Breast epithelium (tissue), 4 donors: Measurements from ENCODE around the gene TENM4. TPM values are rescaled to one million over a fixed set of nuclear protein-coding genes. Genes with fewer than 3 reads are reported as not detected.

Experiments used
- DNase-seq, 2 donors: peaks; one replicate each; pipeline ENCODE4 v3.0.0-alpha.2; 2019; ENCODE audit warnings: low spot score in 2 of 2
- H3K27ac ChIP-seq, 2 donors: fragments of 200-600 bp; sonication (generic) in 1 of 2; one replicate each; pipeline ENCODE4 v1.5.1; 2016 to 2019; ENCODE audit warnings: mild to moderate bottlenecking in 1 of 2
- H3K27me3 ChIP-seq, 2 donors: fragments of 200-600 bp; sonication (generic) in 1 of 2; one replicate each; pipeline versions ENCODE4 v1.5.1 to v1.6.0; 2017 to 2019; ENCODE audit warnings: control low read depth in 1 of 2, mild to moderate bottlenecking in 1 of 2
- H3K36me3 ChIP-seq: fragments of 200-600 bp; one replicate; pipeline ENCODE4 v1.5.1; 2019
- H3K4me1 ChIP-seq, 2 donors: fragments of 200-600 bp; sonication (generic); one replicate each; pipeline ENCODE4 v1.5.1; 2016 to 2019; ENCODE audit warnings: control low read depth in 1 of 2
- H3K4me3 ChIP-seq, 3 donors: fragments of 200-600 bp; sonication (generic); 1 replicate in 2 of 3; 2 replicates in 1 of 3; pipeline ENCODE4 v1.5.1; 2016 to 2019; ENCODE audit warnings: mild to moderate bottlenecking in 3 of 3, moderate library complexity in 2 of 3
- H3K9me3 ChIP-seq, 2 donors: fragments of 200-600 bp; sonication (generic) in 1 of 2; one replicate each; pipeline ENCODE4 v1.5.1; 2016 to 2019; ENCODE audit warnings: control low read depth in 1 of 2
- POLR2A ChIP-seq: fragments of 450-650 bp; IDR thresholded peaks from one replicate; pipeline ENCODE4 v1.6.1; 2016; ENCODE audit warnings: antibody characterized with exemption, mild to moderate bottlenecking, moderate library complexity
- POLR2AphosphoS5 ChIP-seq, 3 donors: sonication (generic); formaldehyde crosslinking; IDR thresholded peaks; one replicate each; pipeline ENCODE4 v1.6.1; 2017; ENCODE audit warnings: antibody characterized with exemption in 3 of 3
- intact Hi-C: fragments of 100-400 bp; cut with DNase I; formaldehyde crosslinking; loops from one replicate; pipeline ENCODE4 v1.15.1; 2023; ENCODE audit warnings: low total_unique reads
- total RNA-seq, 3 donors: library from RNA; depleted of rRNA; stranded (reverse); fragments of >200 nt; gene quantifications; one replicate each; pipeline ENCODE4 v1.1.0, GENCODE V29; 2016
- TF ChIP-seq, protein P1 (sequence below), 3 donors: fragments of 450-650 bp; IDR thresholded peaks; one replicate each; pipeline ENCODE4 v1.5.1; 2016 to 2017; ENCODE audit warnings: antibody characterized with exemption in 3 of 3, mild to moderate bottlenecking in 3 of 3, moderate library complexity in 3 of 3

The TENM4 gene
- total RNA-seq, 3 donors from 2014 or later = 0.29 to 7.9 (median 4.8) TPM

DNA sequence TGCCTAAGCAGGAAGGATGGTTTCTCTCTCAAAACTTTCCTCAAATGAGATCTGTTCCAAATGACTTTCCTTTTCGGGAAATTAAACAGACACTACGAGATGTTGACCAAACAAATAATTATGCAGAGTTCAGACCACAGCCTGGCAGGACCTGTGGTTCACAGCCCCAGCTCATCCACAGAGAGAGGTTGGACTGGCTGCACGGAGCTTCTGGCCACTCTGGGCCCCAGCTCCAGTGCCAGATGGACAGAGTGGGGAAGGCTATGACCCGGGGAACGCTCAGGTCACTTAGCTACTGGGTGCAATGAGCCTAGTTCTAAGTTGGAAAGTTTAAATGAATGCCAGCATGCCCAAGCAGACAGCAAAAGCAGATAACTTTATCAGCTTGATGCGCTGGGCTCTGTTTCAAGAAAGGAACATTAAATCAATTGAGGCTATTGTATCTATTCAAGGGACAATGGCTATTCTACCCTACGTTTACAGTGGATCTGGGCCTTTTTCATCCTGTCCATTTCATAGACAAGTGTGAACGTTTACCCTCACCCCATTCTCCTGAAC is 710.5 kb downstream of the TENM4 start:
- H3K36me3 ChIP-seq = no peaks in the 10 kb centered on the region
- no peaks in the 10 kb centered on the region for H3K27me3 ChIP-seq
- intact Hi-C loops = no loop called here
- no peaks in the 10 kb centered on the region for H3K4me1 ChIP-seq
- no peak for TF ChIP-seq POLR2AphosphoS5 (IDR thresholded peaks at IDR 0.05)
- TF ChIP-seq, protein P1, sequence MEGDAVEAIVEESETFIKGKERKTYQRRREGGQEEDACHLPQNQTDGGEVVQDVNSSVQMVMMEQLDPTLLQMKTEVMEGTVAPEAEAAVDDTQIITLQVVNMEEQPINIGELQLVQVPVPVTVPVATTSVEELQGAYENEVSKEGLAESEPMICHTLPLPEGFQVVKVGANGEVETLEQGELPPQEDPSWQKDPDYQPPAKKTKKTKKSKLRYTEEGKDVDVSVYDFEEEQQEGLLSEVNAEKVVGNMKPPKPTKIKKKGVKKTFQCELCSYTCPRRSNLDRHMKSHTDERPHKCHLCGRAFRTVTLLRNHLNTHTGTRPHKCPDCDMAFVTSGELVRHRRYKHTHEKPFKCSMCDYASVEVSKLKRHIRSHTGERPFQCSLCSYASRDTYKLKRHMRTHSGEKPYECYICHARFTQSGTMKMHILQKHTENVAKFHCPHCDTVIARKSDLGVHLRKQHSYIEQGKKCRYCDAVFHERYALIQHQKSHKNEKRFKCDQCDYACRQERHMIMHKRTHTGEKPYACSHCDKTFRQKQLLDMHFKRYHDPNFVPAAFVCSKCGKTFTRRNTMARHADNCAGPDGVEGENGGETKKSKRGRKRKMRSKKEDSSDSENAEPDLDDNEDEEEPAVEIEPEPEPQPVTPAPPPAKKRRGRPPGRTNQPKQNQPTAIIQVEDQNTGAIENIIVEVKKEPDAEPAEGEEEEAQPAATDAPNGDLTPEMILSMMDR (IDR thresholded peaks at IDR 0.05) = no peak
- TF ChIP-seq POLR2A = no peak
- H3K9me3 ChIP-seq = no peaks in the 10 kb centered on the region
- no peak overlapping the region for H3K4me3 ChIP-seq
- no peak for DNase-seq
- no peak overlapping the region for H3K27ac ChIP-seq

DNA sequence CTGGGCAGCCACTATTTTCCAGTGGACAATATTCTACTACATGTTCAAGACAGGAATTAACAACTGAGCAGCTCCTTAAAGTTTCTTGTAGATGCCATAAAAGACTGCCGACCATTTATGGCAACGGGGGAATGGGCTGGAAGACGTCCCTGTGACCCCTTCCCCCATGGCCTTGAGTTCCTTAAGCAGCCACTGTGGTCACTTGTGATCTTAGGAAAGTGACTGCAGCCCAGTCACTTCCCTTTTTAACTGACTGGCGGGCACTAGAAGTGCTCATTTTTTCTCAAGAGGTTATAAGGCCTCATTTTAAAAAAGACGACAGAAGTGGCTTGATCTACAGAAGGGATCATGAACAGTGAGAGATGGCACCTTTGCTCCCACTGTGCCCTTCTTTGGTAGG is 713.0 kb downstream of the TENM4 start:
- Histone ChIP-seq H3K36me3 (no peaks in the 10 kb centered on the region), H3K4me1 (no peaks in the 10 kb centered on the region), H3K4me3 (no peak overlapping the region), H3K9me3 (no peaks in the 10 kb centered on the region), H3K27ac (no peak overlapping the region), H3K27me3 (no peaks in the 10 kb centered on the region)
- TF ChIP-seq POLR2A = no peak
- TF ChIP-seq, protein P1 (IDR thresholded peaks at IDR 0.05) = no peak
- TF ChIP-seq POLR2AphosphoS5 (IDR thresholded peaks at IDR 0.05) = no peak
- intact Hi-C loops = no loop called here
- DNase-seq = no peak

DNA sequence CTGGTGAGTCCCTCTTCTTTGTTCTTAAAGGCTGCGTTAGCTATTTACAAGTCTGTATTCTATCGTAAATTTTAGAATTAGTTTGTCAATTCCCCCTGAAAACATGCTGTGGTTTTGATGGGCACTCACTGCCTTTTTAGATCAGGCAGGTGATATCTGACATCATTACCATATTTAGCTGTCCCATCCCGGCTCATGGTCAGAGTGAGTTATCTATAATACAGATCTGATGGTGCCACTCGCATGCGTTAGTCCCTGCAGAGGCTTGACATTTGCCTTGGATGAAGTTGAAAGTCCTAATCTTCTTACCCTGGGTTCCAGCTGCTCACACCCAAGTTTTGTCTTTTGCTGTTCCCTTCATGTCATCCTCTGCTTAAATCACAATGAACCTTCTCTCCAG is 715.6 kb downstream of the TENM4 start:
- no peaks in the 10 kb centered on the region for H3K9me3 ChIP-seq
- H3K36me3 ChIP-seq = no peaks in the 10 kb centered on the region
- DNase-seq = no peak
- no peaks in the 10 kb centered on the region for H3K4me1 ChIP-seq
- H3K27me3 ChIP-seq = no peaks in the 10 kb centered on the region
- TF ChIP-seq POLR2A (no peak), POLR2AphosphoS5 (IDR thresholded peaks at IDR 0.05) (no peak)
- TF ChIP-seq, protein P1 (IDR thresholded peaks at IDR 0.05) = no peak
- no peak overlapping the region for H3K27ac ChIP-seq
- H3K4me3 ChIP-seq = no peak overlapping the region
- intact Hi-C loops = no loop called here

DNA sequence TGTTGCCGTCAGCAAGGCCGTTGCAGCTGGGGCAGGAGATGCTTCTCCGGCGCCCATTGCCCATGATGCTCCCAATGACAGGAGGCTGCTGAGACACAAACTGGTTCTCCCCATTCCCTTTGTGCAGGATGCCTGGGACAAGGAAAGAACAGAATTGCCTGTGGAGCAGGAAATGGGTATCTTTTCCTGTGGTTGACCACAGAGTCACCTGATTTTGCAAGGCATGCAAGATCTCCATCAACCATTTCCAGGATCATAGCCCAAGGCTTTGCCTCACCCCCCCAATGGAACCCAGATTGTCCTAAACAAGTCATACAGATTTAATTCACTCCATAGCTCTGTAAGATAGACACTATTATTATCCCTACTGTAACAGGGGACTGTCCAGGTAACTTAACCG is 718.0 kb downstream of the TENM4 start:
- H3K9me3 ChIP-seq = no peaks in the 10 kb centered on the region
- no peak overlapping the region for H3K27ac ChIP-seq
- no peak overlapping the region for H3K4me3 ChIP-seq
- H3K4me1 ChIP-seq = no peaks in the 10 kb centered on the region
- intact Hi-C loops = no loop called here
- TF ChIP-seq, protein P1 (IDR thresholded peaks at IDR 0.05) = no peak
- TF ChIP-seq POLR2AphosphoS5 (IDR thresholded peaks at IDR 0.05) (no peak), POLR2A (no peak)
- no peak for DNase-seq
- H3K27me3 ChIP-seq = no peaks in the 10 kb centered on the region
- no peaks in the 10 kb centered on the region for H3K36me3 ChIP-seq

DNA sequence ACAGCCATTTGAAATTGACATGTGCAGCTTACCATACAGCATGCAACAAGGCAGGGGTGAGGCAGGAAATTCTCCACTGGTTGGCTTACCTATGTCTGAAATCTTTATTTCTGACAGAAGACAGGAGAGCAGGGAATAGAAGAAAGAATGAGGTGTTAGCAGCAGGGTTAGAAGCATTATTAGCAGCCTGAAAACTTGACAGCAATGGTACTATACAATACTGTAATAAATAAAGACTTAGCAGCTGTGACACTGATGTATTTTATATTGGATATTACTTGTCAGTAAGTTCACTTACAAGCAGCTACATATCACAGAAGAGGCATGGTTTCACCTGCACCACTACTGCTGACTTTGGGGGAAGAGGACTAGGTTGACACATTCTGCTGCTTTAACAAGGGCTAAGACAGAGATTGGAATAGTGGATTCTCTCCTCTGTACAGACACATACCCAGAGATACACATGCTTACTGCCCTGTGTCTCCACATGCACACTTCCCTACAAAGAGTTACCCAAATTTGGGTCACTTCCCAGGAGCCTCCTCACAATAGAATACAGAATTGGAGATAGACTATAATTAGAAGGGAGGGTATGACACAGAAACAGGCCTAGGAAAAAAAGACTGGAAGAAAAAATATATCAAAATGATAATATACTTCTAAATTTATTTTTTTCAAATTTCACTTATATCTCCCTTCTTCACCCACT is 720.4 kb downstream of the TENM4 start:
- intact Hi-C loops = no loop called here
- no peak for DNase-seq
- H3K4me3 ChIP-seq = no peak overlapping the region
- no peaks in the 10 kb centered on the region for H3K4me1 ChIP-seq
- H3K36me3 ChIP-seq = no peaks in the 10 kb centered on the region
- TF ChIP-seq POLR2A = no peak
- TF ChIP-seq POLR2AphosphoS5 (IDR thresholded peaks at IDR 0.05) = no peak
- TF ChIP-seq, protein P1 (IDR thresholded peaks at IDR 0.05) = no peak
- H3K9me3 ChIP-seq = no peaks in the 10 kb centered on the region
- no peaks in the 10 kb centered on the region for H3K27me3 ChIP-seq
- H3K27ac ChIP-seq = no peak overlapping the region
